ENCODE measurements around the gene RGL1. TPM values are rescaled to one million over a fixed set of nuclear protein-coding genes. Genes with fewer than 3 reads are reported as not detected.
A peak's percentile ranks its signal among the peaks of the same experiment; 100 is the strongest.

Gene RGL1
- total RNA-seq, 1 experiment from 2014 or later: 4.8 TPM

DNA sequence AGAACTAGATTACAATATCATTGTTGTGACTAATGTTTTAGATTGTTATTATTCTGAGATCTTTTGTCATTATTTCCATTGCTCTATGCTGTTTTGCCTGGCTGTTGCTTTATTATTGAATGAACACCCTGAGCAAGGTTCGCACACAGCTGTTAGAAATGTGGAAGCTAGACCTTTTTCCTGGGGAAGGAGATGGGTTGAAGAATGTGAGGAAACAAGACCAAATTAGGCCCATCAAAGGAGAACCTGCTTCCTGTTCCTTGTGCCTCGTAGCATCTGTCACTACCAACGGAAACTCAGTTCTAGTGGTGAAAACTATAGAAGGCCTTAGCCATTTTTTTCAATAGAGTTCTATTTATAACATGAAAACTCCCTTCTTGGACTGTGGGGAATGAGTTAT lies 68.7 kb downstream of the RGL1 start:
- Mint-ChIP-seq H3K4me3 (ENCODE audit: low read depth, unreplicated experiment) (no peak overlapping the region), H3K9me3 (ENCODE audit: low read depth, unreplicated experiment) (peaks cover 2% of the 10 kb centered on the region), H3K4me1 (ENCODE audit: low read depth, unreplicated experiment) (peaks cover 33% of the 10 kb centered on the region), H3K27me3 (ENCODE audit: unreplicated experiment) (no peaks in the 10 kb centered on the region), H3K27ac (ENCODE audit: unreplicated experiment) (no peak overlapping the region), H3K36me3 (ENCODE audit: insufficient read depth, unreplicated experiment) (no peaks in the 10 kb centered on the region)
- CTCF ChIA-PET: no interaction called here
- intact Hi-C loops (cut with micrococcal nuclease; ENCODE audit: unreplicated experiment): no loop called here
- no peak for DNase-seq
- TF ChIP-seq, protein P1, sequence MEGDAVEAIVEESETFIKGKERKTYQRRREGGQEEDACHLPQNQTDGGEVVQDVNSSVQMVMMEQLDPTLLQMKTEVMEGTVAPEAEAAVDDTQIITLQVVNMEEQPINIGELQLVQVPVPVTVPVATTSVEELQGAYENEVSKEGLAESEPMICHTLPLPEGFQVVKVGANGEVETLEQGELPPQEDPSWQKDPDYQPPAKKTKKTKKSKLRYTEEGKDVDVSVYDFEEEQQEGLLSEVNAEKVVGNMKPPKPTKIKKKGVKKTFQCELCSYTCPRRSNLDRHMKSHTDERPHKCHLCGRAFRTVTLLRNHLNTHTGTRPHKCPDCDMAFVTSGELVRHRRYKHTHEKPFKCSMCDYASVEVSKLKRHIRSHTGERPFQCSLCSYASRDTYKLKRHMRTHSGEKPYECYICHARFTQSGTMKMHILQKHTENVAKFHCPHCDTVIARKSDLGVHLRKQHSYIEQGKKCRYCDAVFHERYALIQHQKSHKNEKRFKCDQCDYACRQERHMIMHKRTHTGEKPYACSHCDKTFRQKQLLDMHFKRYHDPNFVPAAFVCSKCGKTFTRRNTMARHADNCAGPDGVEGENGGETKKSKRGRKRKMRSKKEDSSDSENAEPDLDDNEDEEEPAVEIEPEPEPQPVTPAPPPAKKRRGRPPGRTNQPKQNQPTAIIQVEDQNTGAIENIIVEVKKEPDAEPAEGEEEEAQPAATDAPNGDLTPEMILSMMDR (IDR thresholded peaks at IDR 0.05; ENCODE audit: unreplicated experiment): no peak
- no TSS peak for BruUV-seq (replicated peaks)

DNA sequence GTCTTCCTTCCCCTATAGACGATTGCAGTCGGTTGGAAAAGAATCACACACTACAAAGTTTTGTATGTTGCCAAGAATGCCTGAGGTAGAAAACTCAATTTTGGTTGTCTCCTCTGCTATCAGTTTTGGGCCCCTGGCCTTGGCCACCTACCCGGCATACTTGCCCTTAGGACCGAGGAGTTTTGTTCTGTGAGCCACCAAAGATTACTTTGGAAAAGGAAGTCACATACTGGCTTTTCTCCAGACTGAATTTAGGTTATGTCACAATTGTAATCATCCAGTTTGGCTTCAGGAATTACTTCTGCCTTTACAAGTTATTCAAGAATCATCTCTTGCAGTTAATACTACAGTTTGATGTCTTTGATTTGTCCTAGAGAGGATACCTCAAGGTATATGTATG lies 71.4 kb downstream of the RGL1 start:
- no TSS peak for BruUV-seq (replicated peaks)
- peaks cover 3% of the 10 kb centered on the region for H3K36me3 Mint-ChIP-seq (ENCODE audit: insufficient read depth, unreplicated experiment)
- H3K27ac Mint-ChIP-seq (ENCODE audit: unreplicated experiment): no peak overlapping the region
- peaks cover 46% of the 10 kb centered on the region for H3K4me1 Mint-ChIP-seq (ENCODE audit: low read depth, unreplicated experiment)
- H3K27me3 Mint-ChIP-seq (ENCODE audit: unreplicated experiment): no peaks in the 10 kb centered on the region
- H3K4me3 Mint-ChIP-seq (ENCODE audit: low read depth, unreplicated experiment): no peak overlapping the region
- no peak for DNase-seq
- CTCF ChIA-PET: no interaction called here
- intact Hi-C loops (cut with micrococcal nuclease; ENCODE audit: unreplicated experiment): loop anchor here (2.0 kb wide), 1 partner anchor 34 kb away; no protein-coding TSS in a partner anchor
- TF ChIP-seq, protein P1 (IDR thresholded peaks at IDR 0.05; ENCODE audit: unreplicated experiment): no peak
- H3K9me3 Mint-ChIP-seq (ENCODE audit: low read depth, unreplicated experiment): no peaks in the 10 kb centered on the region

DNA sequence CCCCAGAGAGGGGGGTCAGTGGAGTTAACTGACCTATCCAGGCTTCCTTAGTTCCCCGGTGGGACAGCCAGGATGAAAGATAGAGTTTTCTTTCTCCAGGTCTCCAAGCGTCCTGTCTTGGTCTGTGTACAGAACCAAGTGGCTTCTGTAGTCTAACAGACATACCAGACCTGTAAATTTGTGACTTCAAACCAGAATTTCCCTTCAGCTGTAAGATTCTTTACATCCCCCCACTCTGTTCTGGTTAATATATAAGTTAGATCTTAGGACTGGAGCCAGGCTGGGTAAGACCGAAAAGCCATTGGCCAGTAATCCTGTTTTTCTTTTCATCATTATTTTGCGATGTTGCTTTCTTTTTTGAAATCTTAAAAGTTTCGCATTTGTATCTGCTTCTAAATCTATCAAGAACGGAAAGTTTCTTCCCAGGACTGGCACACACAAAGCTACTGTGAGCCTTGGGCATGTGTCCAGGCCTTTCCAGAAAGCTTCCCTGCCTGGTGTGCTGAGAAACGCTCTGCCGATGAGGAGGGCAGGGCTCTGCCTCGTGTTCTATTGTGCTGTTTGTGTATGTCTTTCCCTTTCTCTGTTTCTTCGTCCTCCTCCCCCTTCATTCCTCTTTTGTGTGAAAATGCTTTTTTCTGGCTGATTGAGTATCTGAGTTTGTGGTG lies 72.3 kb downstream of the RGL1 start:
- peaks cover 11% of the 10 kb centered on the region for H3K36me3 Mint-ChIP-seq (ENCODE audit: insufficient read depth, unreplicated experiment)
- H3K27me3 Mint-ChIP-seq (ENCODE audit: unreplicated experiment): no peaks in the 10 kb centered on the region
- intact Hi-C loops (cut with micrococcal nuclease; ENCODE audit: unreplicated experiment): loop anchor here (2.0 kb wide), 1 partner anchor 34 kb away; no protein-coding TSS in a partner anchor
- H3K4me3 Mint-ChIP-seq (ENCODE audit: low read depth, unreplicated experiment): peak overlapping the region; percentile 13
- H3K27ac Mint-ChIP-seq (ENCODE audit: unreplicated experiment): peak overlapping the region; percentile 2
- peak; percentile 30 for DNase-seq
- TF ChIP-seq, protein P1 (IDR thresholded peaks at IDR 0.05; ENCODE audit: unreplicated experiment): no peak
- H3K4me1 Mint-ChIP-seq (ENCODE audit: low read depth, unreplicated experiment): peaks cover 51% of the 10 kb centered on the region
- H3K9me3 Mint-ChIP-seq (ENCODE audit: low read depth, unreplicated experiment): no peaks in the 10 kb centered on the region
- CTCF ChIA-PET: interaction anchor here (1.3 kb wide), 1 partner anchor 35 kb away, joined by 4 read pairs; no protein-coding TSS in a partner anchor
- BruUV-seq (replicated peaks): no TSS peak

DNA sequence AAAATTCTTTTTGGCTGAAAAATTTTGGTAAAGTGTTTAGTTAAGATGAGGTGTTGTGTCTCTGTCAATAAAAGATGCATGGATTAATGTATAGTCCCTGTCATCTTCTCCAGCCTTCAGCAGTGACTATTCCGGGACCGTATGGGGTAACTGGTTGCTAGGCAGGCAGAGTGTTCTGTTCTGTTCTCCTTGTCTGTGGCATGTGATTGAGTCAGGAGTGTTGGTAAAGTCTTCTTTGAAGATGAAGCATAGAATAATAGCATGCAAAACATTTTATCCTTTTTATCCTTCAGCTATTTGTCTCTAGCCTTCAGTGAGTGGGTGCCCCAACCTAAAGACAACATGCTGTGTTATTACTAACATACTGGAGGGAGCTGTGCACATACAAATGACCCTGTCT lies 74.6 kb downstream of the RGL1 start:
- intact Hi-C loops (cut with micrococcal nuclease; ENCODE audit: unreplicated experiment): no loop called here
- no peaks in the 10 kb centered on the region for H3K27me3 Mint-ChIP-seq (ENCODE audit: unreplicated experiment)
- no TSS peak for BruUV-seq (replicated peaks)
- CTCF ChIA-PET: interaction anchor here (0.5 kb wide), 1 partner anchor 527 kb away, joined by 7 read pairs; no protein-coding TSS in a partner anchor
- no peak overlapping the region for H3K27ac Mint-ChIP-seq (ENCODE audit: unreplicated experiment)
- H3K4me3 Mint-ChIP-seq (ENCODE audit: low read depth, unreplicated experiment): no peak overlapping the region
- peaks cover 18% of the 10 kb centered on the region for H3K36me3 Mint-ChIP-seq (ENCODE audit: insufficient read depth, unreplicated experiment)
- no peak for DNase-seq
- TF ChIP-seq, protein P1 (IDR thresholded peaks at IDR 0.05; ENCODE audit: unreplicated experiment): no peak
- no peaks in the 10 kb centered on the region for H3K9me3 Mint-ChIP-seq (ENCODE audit: low read depth, unreplicated experiment)
- H3K4me1 Mint-ChIP-seq (ENCODE audit: low read depth, unreplicated experiment): peaks cover 74% of the 10 kb centered on the region
